ENCODE results near the gene IFITM1.
"Not testable (repeated sequence)": the region's sequence is repeated elsewhere in the genome, so short reads cannot be mapped to it uniquely, and the experiment has no call there.

IFITM1 gene

DNA sequence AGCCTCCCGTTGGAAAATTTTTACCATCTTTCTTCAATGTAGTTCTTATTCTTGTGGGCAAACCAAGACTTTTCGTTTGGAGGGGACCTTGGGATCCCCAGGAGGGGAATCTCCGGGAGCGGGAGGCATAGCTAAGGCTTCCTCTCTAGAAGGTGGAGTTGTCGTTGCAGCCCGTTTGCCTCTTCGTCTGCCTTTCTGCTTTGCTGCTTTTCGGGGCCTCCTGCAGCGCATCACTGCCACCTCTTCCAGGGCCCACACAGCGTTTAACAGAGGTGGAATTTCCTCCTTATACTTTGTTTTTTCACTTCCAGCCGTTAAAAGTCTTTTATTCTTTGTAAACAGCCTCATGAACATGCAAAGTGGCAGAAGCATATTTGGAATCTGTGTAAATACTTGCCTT, 10.3 kb downstream of the IFITM1 start:
- no peak overlapping the region for H3K4me3 ChIP-seq (ENCODE audit: low read depth, low read length)
- no peak for DNase-seq (ENCODE audit: low read depth)
- TF ChIP-seq, protein P1, sequence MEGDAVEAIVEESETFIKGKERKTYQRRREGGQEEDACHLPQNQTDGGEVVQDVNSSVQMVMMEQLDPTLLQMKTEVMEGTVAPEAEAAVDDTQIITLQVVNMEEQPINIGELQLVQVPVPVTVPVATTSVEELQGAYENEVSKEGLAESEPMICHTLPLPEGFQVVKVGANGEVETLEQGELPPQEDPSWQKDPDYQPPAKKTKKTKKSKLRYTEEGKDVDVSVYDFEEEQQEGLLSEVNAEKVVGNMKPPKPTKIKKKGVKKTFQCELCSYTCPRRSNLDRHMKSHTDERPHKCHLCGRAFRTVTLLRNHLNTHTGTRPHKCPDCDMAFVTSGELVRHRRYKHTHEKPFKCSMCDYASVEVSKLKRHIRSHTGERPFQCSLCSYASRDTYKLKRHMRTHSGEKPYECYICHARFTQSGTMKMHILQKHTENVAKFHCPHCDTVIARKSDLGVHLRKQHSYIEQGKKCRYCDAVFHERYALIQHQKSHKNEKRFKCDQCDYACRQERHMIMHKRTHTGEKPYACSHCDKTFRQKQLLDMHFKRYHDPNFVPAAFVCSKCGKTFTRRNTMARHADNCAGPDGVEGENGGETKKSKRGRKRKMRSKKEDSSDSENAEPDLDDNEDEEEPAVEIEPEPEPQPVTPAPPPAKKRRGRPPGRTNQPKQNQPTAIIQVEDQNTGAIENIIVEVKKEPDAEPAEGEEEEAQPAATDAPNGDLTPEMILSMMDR (IDR thresholded peaks at IDR 0.05; ENCODE audit: low read depth, low read length, missing control alignments): no peak

DNA sequence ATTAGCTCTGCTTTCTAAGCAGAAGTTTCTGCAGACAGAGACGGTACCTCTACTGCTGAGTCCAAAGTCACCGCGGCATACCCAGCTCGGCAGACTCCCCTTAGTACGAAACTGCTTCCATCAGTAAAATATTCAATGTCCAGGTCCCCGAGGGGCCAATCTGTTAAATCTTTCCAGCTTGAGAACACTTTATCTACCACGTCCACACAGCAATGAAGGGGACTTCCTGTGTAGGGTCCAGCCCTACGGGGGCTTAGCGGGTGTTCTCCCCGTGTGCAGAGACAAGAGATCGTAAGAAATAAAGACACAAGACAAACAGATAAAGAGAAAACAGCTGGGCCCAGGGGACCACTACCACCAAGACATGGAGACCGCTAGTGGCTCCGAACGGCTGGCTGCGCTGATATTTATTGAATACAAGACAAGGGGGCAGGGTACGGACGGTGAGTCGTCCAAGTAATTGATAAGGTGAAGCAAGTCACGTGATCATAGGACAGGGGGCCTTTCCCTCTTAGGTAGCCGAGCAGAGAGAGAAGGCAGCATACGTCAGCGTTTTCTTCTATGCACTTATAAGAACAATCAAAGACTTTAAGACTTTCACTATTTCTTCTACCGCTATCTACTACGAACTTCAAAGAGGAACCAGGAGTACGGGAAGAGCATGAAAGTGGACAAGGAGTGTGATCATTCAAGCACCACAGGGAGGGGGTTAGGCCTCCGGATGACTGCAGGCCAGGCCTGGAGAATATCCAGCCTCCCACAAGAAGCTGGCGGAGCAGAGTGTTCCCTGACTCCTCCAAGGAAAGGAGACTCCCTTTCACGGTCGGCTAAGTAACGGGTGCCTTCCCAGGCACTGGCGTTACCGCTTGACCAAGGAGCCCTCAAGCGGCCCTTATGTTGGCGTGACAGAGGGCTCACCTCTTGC, 11.0 kb downstream of the IFITM1 start:
- H3K4me3 ChIP-seq (ENCODE audit: low read depth, low read length); DNase-seq (ENCODE audit: low read depth): not testable (repeated sequence)

DNA sequence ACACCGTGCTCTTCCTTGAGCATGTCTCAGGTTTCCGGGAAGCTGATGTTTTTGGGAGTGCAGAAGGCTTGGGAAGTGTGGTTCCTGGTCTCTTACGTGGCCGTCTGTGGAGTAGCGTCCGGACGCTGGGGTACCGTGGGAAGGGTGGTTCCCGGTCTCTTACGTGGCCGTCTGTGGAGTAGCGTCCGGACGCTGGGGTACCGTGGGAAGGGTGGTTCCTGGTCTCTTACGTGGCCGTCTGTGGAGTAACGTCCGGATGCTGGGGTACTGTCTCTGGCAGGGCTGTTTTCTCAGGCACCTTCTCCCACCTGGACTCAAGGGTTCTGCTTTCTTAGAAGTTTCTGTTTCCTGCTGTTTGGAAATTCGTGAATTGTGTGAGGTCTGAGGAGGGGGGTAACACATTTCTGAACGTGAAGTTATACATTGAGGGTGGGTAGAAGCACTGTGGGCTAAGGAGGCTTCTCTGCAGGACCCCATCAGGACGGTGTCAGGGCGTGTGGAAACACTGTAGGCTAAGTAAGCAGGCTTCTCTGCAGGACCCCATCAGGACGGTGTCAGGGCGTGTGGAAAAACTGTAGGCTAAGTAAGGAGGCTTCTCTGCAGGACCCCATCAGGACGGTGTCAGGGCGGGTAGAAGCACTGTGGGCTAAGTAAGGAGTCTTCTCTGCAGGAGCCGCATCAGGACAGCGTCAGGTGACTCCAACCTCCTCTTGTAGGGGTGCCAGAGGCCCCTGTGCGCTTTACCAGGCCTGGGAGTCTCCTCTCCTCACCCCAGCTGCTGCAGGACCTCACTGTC, 12.2 kb downstream of the IFITM1 start:
- no peak for DNase-seq (ENCODE audit: low read depth)
- TF ChIP-seq, protein P1 (IDR thresholded peaks at IDR 0.05; ENCODE audit: low read depth, low read length, missing control alignments): no peak
- peak overlapping the region; percentile 35 for H3K4me3 ChIP-seq (ENCODE audit: low read depth, low read length)

DNA sequence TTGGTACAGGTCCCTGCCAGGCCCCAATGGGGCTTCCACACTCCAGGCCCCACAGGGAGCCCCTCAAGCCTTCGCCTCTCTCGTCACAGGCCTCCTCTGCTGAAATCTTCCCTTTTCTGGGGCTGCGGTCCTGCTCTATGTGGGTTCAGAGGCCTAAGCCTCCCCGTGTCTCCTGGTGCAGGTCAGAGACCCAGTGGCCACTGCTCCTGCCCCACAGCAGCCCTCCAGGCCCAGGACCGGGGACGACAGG, 12.7 kb downstream of the IFITM1 start:
- H3K4me3 ChIP-seq (ENCODE audit: low read depth, low read length): peak overlapping the region; percentile 35
- no peak for DNase-seq (ENCODE audit: low read depth)
- TF ChIP-seq, protein P1 (IDR thresholded peaks at IDR 0.05; ENCODE audit: low read depth, low read length, missing control alignments): no peak

DNA sequence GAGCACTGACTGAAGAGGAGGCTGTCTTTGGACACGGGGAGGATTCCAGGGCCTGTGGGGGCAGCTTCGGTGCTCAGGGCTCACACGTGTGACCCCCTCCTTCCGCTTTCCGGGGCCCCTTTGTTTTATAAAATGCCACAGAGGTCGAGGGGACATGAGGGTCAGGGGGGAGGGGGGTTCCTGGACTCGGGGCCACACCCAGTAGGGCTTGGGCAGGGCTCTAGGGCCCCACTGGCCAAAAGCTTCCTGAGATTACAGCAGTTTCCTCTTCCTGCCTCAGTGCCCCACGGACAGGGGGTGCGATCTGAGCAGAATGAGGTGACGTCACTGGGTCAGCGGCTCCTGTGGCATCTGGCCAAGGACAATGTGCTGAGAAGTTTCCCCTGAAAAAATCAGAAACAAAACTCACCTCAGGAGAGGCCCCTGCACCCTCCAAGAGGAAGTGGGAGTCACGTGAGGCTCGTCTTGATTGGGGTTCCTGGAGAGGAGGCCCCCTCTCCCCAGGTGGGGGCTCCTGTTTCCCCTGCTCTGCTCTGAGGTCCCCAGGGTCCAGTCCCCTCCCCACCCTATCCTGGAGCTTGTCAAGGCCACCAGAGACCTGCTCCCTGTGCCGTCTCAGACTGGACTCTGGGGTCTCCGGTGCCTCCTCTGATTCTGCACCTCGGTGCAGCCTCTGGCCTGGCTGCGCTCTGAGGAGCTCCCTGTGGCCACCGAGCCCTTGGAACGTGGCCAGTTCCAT, 13.2 kb downstream of the IFITM1 start:
- TF ChIP-seq, protein P1 (IDR thresholded peaks at IDR 0.05; ENCODE audit: low read depth, low read length, missing control alignments): no peak
- peak overlapping the region; percentile 35 for H3K4me3 ChIP-seq (ENCODE audit: low read depth, low read length)
- peak; percentile 81 for DNase-seq (ENCODE audit: low read depth)

DNA sequence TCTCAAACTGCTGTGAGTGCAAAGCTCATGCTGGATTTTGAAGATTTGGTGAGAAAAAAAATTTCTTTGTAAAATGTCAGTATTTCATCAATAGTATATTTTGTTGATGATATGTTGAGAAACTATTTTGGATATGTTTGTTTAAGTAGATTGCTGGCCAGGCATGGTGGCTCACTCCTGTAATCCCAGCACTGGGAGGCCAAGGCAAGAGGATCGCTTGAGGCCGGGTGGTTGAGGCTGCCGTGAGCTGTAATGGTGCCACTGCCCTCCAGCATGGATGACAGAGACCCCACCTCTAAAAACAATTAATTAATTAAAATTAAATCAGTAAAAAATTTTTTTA, 13.7 kb downstream of the IFITM1 start:
- TF ChIP-seq, protein P1 (IDR thresholded peaks at IDR 0.05; ENCODE audit: low read depth, low read length, missing control alignments): no peak
- no peak overlapping the region for H3K4me3 ChIP-seq (ENCODE audit: low read depth, low read length)
- no peak for DNase-seq (ENCODE audit: low read depth)

DNA sequence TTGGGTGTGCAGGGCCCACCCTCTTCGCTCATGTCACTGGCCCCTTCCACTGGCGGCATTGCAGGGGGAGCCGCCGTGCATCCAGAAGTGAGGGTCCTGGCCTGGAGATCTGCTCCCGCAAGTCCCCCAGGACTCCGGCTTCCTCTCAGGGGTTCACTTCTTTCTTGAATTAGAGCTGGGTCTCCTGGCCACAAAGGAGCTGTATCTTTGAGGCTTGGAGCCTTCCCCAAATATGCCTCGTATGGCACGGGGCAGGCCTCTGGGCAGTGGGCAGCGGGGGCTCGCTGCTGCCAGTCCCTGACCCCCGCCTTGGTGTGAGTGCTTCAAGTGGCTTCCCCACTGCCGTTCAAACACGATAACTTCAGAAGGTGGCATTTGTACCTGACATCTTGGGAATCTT, 14.2 kb downstream of the IFITM1 start:
- TF ChIP-seq, protein P1 (IDR thresholded peaks at IDR 0.05; ENCODE audit: low read depth, low read length, missing control alignments): no peak
- DNase-seq (ENCODE audit: low read depth): no peak
- no peak overlapping the region for H3K4me3 ChIP-seq (ENCODE audit: low read depth, low read length)

DNA sequence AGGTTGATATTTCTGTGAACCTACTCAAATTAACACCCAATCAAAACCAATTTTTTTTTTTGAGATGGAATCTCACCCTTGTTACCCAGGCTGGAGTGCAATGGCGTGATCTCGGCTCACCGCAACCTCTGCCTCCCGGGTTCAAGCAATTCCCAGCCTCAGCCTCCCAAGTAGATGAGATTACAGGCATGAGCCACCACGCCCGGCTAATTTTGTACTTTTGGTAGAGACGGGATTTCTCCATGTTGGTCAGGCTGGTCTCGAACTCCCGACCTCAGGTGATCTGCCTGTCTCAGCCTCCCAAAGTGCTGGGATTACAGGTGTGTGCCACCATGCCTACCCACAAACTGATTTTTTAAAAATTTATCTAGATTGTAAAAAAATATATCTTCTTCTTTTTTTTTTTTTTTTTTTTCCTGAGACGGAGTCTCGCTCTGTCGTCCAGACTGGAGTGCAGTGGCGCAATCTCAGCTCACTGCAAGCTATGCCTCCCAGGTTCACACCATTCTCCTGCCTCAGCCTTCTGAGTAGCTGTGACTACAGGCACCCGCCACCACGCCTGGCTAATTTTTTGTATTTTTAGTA, 14.8 kb downstream of the IFITM1 start:
- not testable (repeated sequence) for DNase-seq (ENCODE audit: low read depth); H3K4me3 ChIP-seq (ENCODE audit: low read depth, low read length)
